Right lobe of liver (tissue), 6 donors: Measurements from ENCODE around the gene GGCT. TPM values are rescaled to one million over a fixed set of nuclear protein-coding genes. Genes with fewer than 3 reads are reported as not detected.

Source experiments
- ATAC-seq, 4 donors: fragments of 200-7000 bp; cut with Tn5 transposase; one replicate each; pipeline ENCODE4 v1.9.1; 2020; ENCODE audit warnings: mild to moderate bottlenecking in 4 of 4, moderate library complexity in 4 of 4
- DNase-seq, 3 donors: peaks; one replicate each; pipeline ENCODE4 v3.0.0-alpha.2; 2020
- H3K27ac ChIP-seq, 3 donors: fragments of 200-600 bp; one replicate each; pipeline ENCODE4 v1.8.0; 2022
- H3K27me3 ChIP-seq, 2 donors: fragments of 200-600 bp; one replicate each; pipeline ENCODE4 v1.8.0; 2022
- H3K36me3 ChIP-seq, 4 donors: fragments of 200-600 bp; sonication (generic) in 1 of 4; one replicate each; pipeline versions ENCODE4 v1.5.1 to v1.8.0; 2017 to 2022; ENCODE audit warnings: control low read depth in 1 of 4
- H3K4me1 ChIP-seq, 4 donors: fragments of 200-600 bp; sonication (generic) in 1 of 4; one replicate each; pipeline versions ENCODE4 v1.5.1 to v1.8.0; 2017 to 2022; ENCODE audit warnings: control low read depth in 1 of 4
- H3K4me3 ChIP-seq, 3 donors: fragments of 200-600 bp; one replicate each; pipeline ENCODE4 v1.8.0; 2022
- H3K9me3 ChIP-seq, 4 donors: fragments of 200-600 bp; sonication (generic) in 1 of 4; one replicate each; pipeline versions ENCODE4 v1.5.1 to v1.8.0; 2017 to 2022; ENCODE audit warnings: control low read depth in 1 of 4
- POLR2A ChIP-seq: fragments of 450-650 bp; IDR thresholded peaks from one replicate; pipeline ENCODE4 v1.6.1; 2017; ENCODE audit warnings: antibody characterized with exemption, mild to moderate bottlenecking
- WGBS: methylation state at CpG from one replicate; pipeline ENCODE4 v1.1.6; 2018; ENCODE audit warnings: low coverage, low lambda C conversion rate; ENCODE audit not compliant: insufficient coverage; ENCODE audit errors: missing lambda C conversion rate; 5-methylcytosine and 5-hydroxymethylcytosine counted together
- intact Hi-C, 2 donors: fragments of 100-400 bp; cut with DNase I; formaldehyde crosslinking; loops; one replicate each; pipeline versions ENCODE4 v1.11.2 to v1.14.1; 2022
- total RNA-seq, 6 experiments: library from RNA; depleted of rRNA in 2 of 6; stranded (reverse); fragments of >200 nt in 2 of 6; fragmentation: NEBNext Ultra II Directional in 3 of 6; extraction: Animal tissue kit (Norgen Biotek cat#: 25700) in 3 of 6; gene quantifications; one replicate each; pipeline versions ENCODE4 v1.1.0 to v1.2.4, GENCODE V29; 2016 to 2023
- TF ChIP-seq, protein P1 (sequence below), 4 donors: fragments of 200-600 bp in 3 of 4; fragments of 450-650 bp in 1 of 4; IDR thresholded peaks; one replicate each; pipeline versions ENCODE4 v1.5.1 to v1.8.0; 2016 to 2022; ENCODE audit warnings: antibody characterized with exemption in 4 of 4, mild to moderate bottlenecking in 2 of 4
- donor health status: DM: no; HTN: yes; CAD: no.
- donor health status: DM: no; HTN: no; CAD: no.
- donor health status: DM: no; HTN: no; CAD: no.
- donor health status: DM: no; HTN: yes; CAD: no.
- donor health status: DM: no; HTN: yes; CAD: no.

GGCT gene
- total RNA-seq, 6 experiments from 2014 or later, result 13.2 to 23.8 (median 16.8) TPM

DNA sequence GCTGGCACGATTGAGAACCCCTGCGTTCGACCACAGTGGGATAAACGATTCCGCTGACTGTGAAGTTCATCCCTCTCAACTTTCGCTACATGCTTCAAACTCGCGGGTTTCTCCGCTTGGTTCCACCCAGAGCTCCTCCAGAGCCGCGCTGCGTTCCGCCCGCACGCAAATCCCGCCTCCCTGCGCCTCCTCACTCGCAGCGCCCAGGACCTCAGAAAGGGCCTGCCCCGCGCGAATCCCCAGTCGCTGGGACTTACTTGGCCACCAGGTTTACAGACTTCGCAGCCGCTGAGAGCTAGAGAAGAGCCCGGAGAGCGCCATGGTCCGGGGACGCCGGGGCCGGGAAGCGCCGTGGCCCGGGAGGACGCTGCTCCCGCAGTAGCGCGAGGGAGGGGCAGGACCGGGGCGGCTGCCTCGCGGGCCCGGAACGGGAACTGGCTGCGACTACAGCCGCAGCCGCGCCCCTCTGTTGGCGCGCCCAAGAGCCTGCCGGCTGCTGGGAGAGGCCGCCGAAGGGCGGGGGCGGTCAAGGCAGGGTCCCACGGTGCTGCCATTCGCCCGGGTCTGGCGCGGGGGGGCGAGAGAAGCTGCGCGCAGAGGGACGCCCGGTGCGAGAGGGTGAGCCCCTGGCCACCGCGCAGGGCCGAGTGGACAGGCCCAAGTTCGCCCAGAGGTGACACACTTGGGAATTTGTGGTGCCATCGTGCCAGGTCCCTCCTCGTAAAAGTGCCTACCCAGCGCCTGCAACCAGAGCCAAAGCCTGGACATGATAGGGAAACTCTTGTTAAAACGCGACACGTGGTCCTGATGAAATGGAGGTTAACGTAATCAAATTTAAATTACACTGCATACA lies 26.1 kb downstream of the GGCT start, which contains the start of gene NOD1:
TSS of gene NOD1 (minus strand) at position 436 of the 853 bp plus-strand sequence. CDS start 21,863 bp downstream, outside the sequence.
- Histone ChIP-seq H3K27me3 (no peaks in the 10 kb centered on the region), H3K36me3 (no peaks in the 10 kb centered on the region), H3K4me1 (peaks cover 0 to 6% (median 0%) of the 10 kb centered on the region in 4 donors), H3K4me3 (peak within 1 kb of the TSS; percentile 66 to 84 (median 69)), H3K27ac (peak within 1 kb of the TSS; percentile 78 to 92 (median 83)), H3K9me3 (no peaks in the 10 kb centered on the region)
- intact Hi-C loops, result no loop called here
- 0% methylated on average over 15 of the region's 77 CpGs for WGBS
- peak; percentile 85 to 90 (median 88) for DNase-seq
- ATAC-seq, result peak; percentile 90 to 97 (median 96)
- TF ChIP-seq, protein P1, sequence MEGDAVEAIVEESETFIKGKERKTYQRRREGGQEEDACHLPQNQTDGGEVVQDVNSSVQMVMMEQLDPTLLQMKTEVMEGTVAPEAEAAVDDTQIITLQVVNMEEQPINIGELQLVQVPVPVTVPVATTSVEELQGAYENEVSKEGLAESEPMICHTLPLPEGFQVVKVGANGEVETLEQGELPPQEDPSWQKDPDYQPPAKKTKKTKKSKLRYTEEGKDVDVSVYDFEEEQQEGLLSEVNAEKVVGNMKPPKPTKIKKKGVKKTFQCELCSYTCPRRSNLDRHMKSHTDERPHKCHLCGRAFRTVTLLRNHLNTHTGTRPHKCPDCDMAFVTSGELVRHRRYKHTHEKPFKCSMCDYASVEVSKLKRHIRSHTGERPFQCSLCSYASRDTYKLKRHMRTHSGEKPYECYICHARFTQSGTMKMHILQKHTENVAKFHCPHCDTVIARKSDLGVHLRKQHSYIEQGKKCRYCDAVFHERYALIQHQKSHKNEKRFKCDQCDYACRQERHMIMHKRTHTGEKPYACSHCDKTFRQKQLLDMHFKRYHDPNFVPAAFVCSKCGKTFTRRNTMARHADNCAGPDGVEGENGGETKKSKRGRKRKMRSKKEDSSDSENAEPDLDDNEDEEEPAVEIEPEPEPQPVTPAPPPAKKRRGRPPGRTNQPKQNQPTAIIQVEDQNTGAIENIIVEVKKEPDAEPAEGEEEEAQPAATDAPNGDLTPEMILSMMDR (IDR thresholded peaks at IDR 0.05), result no peak
- peak; percentile 57 for TF ChIP-seq POLR2A

DNA sequence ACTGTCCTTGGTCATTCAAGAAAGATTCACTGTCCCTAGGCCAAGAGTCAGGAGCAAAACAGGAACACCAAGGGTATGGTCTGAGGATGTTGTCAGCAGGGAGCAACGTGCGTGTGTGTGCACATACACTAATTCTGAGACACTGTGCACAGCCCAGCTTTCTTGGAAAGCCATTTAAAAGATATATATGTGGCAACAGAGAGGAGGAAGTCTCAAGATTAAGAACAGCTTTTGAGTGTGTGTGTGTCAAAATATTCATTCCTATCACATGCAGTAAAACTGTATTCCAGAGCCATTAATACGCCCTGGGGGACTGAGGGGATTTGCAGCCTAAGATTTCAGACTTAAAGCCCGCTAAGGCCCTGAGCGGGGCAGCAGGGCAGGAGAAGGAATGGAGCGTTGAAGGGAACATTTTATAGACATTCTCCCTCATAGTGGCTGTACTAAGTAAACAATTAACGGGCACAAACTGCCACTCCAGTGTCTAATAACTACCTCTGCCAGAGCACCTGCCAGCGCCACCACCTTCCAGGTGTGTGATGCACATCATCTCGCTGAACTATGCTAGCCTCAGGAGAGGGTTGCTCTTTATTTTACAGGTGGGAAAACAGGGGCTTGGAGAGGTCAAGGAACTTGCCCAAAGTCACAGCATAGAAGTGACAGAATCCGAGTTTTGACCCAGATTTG lies 28.0 kb downstream of the GGCT start:
- Histone ChIP-seq H3K9me3 (no peaks in the 10 kb centered on the region), H3K27me3 (no peaks in the 10 kb centered on the region), H3K36me3 (no peaks in the 10 kb centered on the region), H3K4me1 (peaks cover 0 to 6% (median 0%) of the 10 kb centered on the region in 4 donors), H3K4me3 (no peak overlapping the region), H3K27ac (peak overlapping the region; percentile 1 to 92 (median 78))
- 69% methylated on average over 7 of the region's 10 CpGs for WGBS
- DNase-seq (no peak), ATAC-seq (peak in 2 of 4 donors; percentile 7 to 10)
- TF ChIP-seq, protein P1 (IDR thresholded peaks at IDR 0.05), result no peak
- TF ChIP-seq POLR2A, result no peak
- intact Hi-C loops, result no loop called here

DNA sequence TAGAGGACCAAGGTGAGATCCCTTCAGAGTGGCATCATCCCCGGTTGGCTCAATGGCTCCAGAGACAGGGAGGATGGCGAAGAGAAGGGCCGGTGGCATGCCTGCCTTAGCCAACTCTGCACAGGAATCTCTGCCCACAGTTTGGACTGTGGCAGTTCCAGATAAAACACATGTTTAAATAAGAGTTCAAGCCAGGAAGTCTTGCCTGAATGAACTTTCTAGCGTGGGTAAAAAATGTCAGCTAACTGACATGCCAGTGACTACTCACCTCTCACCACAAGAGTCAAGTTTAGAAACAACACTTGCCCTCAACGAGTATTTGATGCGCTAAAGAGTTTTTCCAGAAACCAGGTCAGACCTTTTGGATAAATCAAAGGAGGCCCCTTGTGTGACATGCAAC lies 29.0 kb downstream of the GGCT start:
- Histone ChIP-seq H3K4me3 (no peak overlapping the region), H3K27me3 (no peaks in the 10 kb centered on the region), H3K9me3 (no peaks in the 10 kb centered on the region), H3K4me1 (peaks cover 0 to 6% (median 0%) of the 10 kb centered on the region in 4 donors), H3K36me3 (no peaks in the 10 kb centered on the region), H3K27ac (peak overlapping the region in 2 of 3 donors; percentile 6 to 25)
- intact Hi-C loops, result no loop called here
- 29% methylated on average over 5 of the region's 6 CpGs for WGBS
- ATAC-seq (peak in 1 of 4 donors; percentile 19), DNase-seq (no peak)
- TF ChIP-seq, protein P1 (IDR thresholded peaks at IDR 0.05), result no peak
- no peak for TF ChIP-seq POLR2A

DNA sequence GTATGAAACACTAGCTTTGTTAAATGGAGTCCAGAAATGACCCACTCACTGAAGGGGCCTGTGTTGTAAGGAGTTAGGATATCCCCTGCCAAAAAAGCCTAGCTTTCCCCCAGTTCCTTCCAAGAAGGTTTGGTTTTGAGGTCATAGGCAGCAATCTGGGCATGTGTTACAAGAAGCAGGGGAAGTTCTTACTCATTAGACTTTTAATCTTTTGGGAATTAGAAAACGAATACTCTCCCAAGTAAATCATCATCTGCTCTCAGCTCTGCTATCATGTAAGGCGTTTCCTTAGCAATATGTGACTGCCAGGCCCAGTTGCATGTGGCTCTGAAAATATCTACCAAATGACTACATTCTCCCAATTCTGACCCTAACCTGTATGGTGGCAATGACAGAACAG lies 29.7 kb downstream of the GGCT start:
- Histone ChIP-seq H3K9me3 (no peaks in the 10 kb centered on the region), H3K36me3 (no peaks in the 10 kb centered on the region), H3K4me3 (no peak overlapping the region), H3K27me3 (no peaks in the 10 kb centered on the region), H3K4me1 (peaks cover 0 to 6% (median 0%) of the 10 kb centered on the region in 4 donors), H3K27ac (peak overlapping the region in 1 of 3 donors; percentile 6)
- no peak for ATAC-seq
- WGBS, result 50% methylated on average over 2 of the region's 2 CpGs
- DNase-seq, result no peak
- TF ChIP-seq POLR2A, result no peak
- TF ChIP-seq, protein P1 (IDR thresholded peaks at IDR 0.05), result no peak
- intact Hi-C loops, result no loop called here
